ENCODE measurements around the gene MEIS1.

MEIS1 gene

DNA sequence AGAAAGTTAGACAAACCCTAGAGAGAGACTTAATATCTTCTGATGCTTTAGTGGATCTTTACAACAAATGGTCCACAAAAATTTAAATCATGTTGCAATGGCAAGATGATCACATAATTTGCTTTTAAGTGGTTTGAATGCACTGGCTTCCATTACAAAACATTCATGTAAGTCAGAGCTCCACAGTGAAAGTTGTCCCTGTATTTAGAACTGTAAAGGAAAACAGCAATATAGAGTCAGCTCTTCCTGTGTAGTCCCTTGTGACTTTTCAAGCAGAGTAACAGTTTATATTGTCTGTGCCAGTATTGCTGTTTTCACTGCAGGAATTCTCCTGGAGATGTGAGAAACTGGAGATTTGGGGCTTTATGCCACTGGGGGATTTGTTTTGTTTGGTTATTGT, 77.7 kb downstream of the MEIS1 start:
- DNase-seq: no peak

GRCh38 chr2:66515743-66516142, 80.8 kb downstream of the MEIS1 start:
- DNase-seq: no peak

GRCh38 chr2:66516499-66516898, 81.6 kb downstream of the MEIS1 start:
- no peak for DNase-seq

GRCh38 chr2:66517772-66518171, 82.8 kb downstream of the MEIS1 start:
- no peak for DNase-seq

- DNase-seq: no peak
These were observed 84.4 kb downstream of the MEIS1 start for GRCh38 chr2:66519264-66519843.

DNA sequence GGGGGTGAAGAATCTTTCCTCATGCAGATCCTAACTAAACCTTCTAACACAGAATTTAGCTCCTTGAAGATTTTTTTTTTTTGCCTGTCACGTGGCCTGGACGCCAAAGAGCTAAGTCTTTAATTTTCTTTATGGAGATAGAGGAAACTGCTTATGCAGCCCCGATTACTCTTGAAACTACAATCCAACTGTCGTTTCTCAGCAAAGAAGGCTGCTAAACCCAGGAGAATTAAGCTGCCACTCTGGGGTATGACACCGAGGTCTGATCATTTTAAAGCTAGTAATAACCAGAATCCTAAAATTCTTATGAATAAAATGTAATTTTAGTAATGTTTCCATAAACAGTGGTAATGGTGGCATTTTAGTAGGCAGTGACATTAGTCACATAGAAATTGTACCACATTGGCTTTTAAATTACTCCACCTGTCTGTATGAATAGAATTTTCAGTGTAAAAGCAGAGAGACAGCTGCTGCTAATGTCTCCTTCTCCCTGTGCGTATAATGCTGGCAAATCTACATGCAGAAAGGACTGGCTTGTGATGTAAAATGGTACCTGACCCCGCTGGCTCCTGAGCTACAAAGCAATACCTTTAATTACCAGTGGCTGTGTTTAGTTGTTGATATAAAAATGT, 86.5 kb downstream of the MEIS1 start:
- DNase-seq: no peak

- DNase-seq: no peak
These were observed 87.9 kb downstream of the MEIS1 start for GRCh38 chr2:66522611-66523376.

DNA sequence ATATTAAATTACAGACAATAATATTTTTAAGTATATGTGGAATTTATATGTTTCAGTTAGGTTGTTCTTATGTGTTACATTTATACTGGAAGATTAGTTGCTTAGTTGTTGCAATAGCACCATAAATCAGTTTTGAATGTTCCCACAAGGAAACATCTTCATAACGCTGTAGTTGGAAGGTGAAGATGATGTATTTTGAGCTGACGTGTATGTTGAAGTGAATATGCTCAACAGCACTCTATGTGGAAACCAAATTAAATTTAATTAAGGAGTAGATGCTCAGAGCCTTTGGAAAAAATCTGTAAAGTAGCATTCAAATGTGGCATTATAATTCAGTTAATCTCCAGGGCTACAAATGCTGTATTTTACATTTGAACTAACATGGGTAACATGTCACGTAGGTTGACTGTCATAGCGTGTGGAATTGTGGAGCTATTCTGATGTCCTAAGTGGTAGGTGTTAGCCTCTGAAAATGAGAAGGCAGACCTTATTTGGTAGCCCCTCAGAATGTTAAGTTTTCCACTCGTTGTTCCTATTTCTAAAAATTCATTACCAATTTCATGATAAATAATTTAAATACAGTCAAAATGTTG, 88.5 kb downstream of the MEIS1 start:
- DNase-seq: no peak

- no peak for DNase-seq
These were observed 89.1 kb downstream of the MEIS1 start for GRCh38 chr2:66523990-66524389.

DNA sequence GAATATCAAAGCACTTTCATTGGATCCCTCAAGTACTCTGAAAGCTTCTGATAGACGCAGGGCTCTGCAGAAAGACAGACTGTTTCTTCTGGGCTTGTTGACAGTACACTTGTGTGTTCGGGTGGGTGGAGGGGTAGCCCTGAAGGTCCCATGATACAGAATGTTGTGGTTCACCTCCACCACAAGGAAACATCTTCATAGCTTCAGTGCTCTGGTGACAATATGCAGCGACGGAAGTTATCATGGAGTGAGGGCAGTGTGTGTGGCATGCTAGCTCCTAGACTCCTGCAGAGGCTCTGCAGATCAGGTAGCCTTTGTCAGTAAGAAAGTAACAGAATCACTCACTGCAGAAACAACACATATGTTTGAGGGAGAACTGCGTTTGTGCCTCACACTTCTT, 90.7 kb downstream of the MEIS1 start:
- DNase-seq: no peak

- DNase-seq: no peak
These were observed 91.3 kb downstream of the MEIS1 start for GRCh38 chr2:66526180-66526579.

DNA sequence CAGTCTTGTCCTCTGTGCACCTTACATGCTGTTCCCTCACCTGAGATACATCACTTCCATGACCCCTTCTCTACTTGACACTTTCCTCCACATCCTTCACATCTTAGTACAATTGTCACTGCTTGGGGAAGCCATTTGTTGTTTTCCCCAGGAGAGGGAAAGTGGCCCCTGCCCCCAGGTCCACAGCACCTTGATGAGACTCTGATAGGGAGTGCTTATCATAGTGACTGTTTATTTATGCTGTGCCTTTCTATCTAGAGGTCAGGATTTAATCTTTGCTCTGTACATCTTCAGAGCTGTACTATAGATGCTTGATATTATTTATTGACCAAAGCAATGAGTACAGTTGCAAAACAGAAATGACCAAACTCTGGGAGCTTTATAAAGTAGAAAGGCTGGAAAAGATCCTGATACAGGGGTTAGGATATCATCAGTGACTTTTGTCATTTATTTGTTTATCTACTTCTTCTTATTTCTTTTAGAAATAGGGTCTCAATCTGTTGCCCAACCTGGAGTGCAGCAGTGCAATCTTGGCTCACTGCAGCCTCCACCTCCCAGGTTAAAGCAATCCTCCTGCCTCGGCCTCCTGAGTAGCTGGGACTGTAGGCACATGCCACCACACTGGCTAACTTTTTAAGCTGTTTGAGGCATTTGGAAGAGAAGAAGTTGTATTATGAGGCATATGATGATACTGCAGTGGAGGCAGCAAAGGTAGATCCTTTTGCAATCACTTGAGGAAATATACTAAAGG, 94.2 kb downstream of the MEIS1 start:
- no peak for DNase-seq

DNA sequence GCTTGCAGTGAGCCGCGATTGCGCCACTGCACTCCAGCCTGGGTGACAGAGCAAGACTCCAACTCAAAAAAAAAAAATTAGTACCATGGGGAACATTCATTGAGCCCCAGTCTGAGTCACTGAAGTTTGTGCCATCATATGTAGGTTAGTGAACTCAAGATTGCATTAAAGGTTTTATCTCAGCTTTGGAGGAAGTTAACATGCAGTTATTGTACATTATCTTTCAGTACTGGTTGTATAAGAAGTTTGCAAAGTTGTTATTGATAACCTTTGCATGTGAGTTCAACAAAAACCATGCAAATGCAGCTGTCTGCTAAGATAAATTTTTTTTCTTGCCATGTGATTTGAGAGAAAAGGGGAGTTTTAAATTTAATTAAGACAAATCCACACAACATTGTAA, 95.7 kb downstream of the MEIS1 start:
- no peak for DNase-seq

DNA sequence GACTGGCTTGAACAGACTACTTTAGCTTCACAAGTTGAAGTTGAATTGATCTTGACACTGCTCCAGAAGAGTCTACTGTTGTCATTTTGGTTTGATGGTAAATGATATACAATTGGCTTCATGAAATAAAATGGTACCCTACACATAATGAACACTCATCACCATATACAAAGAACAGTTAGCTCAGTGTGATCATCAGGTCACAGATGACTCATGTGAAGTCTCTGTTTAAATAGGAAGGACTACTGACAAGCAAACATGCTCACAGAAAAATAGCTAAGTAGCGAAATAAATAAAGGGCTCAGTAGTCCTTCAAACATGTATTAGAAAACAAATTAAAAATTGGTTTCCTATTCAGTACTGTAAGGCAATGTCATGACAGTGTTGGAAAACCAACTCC, 96.2 kb downstream of the MEIS1 start:
- no peak for DNase-seq

- no peak for DNase-seq
These were observed 96.6 kb downstream of the MEIS1 start for GRCh38 chr2:66531567-66531966.

DNA sequence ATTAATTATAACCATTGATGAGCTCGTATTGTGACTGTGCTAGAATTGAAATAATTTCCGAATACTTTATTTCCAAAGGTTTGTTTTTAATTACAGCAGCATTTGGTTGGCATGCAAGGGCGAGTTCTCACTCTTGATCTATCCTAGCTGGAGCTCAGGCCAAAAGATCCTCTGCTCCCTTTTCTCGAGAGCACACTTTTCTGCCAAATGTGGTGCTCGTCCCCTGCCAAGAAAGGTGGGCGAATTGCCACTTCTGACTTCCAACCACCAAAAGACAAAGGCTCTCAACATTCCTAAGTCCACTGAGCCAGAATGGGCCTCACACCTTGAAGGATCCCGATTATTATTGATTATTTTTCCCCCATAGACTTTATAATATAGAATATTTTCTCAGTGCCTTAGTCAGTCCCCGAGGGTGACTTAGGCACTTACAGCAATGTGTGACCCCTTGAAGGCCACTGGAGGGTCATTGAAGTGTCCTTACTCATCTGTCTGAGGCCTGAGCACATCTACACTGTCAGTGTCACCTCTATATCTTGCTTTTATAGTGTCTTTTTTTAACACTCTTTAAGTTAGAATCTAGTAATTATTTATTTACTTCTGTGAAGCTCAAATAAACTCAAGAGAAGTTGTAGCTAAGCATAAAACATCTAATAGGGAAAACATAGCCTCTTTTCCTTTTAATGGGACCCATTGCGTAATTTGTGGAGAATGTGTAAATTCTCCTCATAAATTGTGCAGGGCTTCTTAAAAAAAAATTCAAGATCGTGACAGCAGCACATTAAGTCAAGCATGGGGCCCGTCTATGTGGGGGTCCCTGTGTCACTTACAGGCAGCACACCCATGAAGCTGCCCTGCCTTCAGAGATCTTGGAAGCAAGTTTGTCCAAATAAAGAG, 98.3 kb downstream of the MEIS1 start:
- DNase-seq: no peak

DNA sequence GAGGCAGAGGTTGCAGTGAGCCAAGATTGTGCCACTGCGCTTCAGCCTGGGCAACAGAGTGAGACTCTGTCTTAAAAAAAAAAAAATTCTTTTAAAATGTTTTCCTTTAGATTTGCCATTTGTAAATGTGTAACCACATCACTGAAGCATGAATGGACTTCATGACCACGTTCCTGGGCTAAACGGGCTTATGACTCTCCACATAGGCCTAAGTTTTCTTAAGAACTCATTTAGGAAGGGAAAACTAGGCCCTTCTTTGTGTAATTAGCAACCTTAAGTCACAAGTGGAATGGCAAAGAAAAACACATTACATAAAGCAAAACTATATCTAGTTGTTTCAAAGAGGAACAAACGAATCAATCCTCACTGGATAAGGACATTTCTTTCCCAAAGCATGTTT, 99.5 kb downstream of the MEIS1 start:
- DNase-seq: no peak

- no peak for DNase-seq
These were observed 100.8 kb downstream of the MEIS1 start for GRCh38 chr2:66535574-66536289.

DNA sequence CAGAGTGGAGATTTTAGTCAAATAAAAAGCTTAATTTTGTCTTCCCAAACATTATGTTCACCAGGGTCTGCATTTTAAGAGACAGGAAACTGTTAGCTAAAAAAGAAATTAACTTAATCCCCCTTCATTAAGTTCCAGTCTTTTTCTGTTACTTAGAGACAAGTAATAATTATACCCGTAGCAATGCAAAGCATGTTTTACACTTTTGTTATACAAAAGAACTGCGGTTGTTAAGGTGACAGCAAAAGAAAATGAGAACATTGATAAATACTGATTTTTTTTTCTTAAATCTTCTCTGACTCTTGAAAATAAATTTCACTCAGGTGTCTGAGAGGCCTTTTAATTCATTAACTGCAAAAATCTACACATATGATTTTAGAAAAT, 101.4 kb downstream of the MEIS1 start:
- no peak for DNase-seq

- DNase-seq: no peak
These were observed 102.1 kb downstream of the MEIS1 start for GRCh38 chr2:66536997-66537396.

GRCh38 chr2:66538291-66538690, 103.4 kb downstream of the MEIS1 start:
- DNase-seq: no peak

- DNase-seq: no peak
These were observed 104.5 kb downstream of the MEIS1 start for GRCh38 chr2:66539452-66539851.

All from NCI-H524 treated with DMSO at 0.1 percent for 48 hours (cell line).